Measurements from ENCODE around the gene UCP3.

DNA sequence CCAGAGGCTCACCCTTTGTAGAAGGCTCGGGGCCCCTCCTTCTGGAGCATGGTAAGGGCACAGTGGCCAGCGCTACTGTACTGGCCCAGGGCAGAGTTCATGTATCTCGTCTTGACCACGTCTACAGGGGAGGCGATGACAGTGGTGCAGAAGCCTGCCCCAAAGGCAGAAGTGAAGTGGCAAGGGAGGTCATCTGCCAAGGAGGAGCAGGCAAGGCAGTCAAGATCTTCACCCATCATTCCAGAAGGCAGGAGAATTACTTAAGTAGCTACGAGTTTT, 33.5 kb downstream of the UCP3 start:
- TF ChIP-seq, protein P1, sequence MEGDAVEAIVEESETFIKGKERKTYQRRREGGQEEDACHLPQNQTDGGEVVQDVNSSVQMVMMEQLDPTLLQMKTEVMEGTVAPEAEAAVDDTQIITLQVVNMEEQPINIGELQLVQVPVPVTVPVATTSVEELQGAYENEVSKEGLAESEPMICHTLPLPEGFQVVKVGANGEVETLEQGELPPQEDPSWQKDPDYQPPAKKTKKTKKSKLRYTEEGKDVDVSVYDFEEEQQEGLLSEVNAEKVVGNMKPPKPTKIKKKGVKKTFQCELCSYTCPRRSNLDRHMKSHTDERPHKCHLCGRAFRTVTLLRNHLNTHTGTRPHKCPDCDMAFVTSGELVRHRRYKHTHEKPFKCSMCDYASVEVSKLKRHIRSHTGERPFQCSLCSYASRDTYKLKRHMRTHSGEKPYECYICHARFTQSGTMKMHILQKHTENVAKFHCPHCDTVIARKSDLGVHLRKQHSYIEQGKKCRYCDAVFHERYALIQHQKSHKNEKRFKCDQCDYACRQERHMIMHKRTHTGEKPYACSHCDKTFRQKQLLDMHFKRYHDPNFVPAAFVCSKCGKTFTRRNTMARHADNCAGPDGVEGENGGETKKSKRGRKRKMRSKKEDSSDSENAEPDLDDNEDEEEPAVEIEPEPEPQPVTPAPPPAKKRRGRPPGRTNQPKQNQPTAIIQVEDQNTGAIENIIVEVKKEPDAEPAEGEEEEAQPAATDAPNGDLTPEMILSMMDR (IDR thresholded peaks at IDR 0.05; ENCODE audit: insufficient read depth, low read length, poor library complexity, severe bottlenecking), result no peak
- no peak for TF ChIP-seq EZH2phosphoT487 (conservative IDR thresholded peaks at IDR 0.05; ENCODE audit: low read length)

All from SU-DHL-6 (cell line).